H1 (cell line): ENCODE measurements around the gene MCTS1. TPM values are rescaled to one million over a fixed set of nuclear protein-coding genes. Genes with fewer than 3 reads are reported as not detected.

Experiments
- CTCF ChIA-PET: fragments of 300-600 bp; sonication (Branson Sonifier 250); formaldehyde crosslinking; loops from one replicate; lab custom pipeline; 2021; ENCODE audit not compliant: partially characterized antibody; lab: Charles Lee
- POLR2A ChIA-PET: fragments of 300-600 bp; sonication (Branson Sonifier 250); formaldehyde crosslinking; loops from one replicate; lab custom pipeline; 2021; ENCODE audit warnings: inconsistent platforms; ENCODE audit not compliant: partially characterized antibody; lab: Charles Lee
- DNase-seq, 2 experiments: peaks; one replicate each; pipeline versions ENCODE4 v3.0.0 to v3.0.0-alpha.2; 2010 to 2022; ENCODE audit warnings: low spot score in 2 of 2, low read depth in 1 of 2, mixed read lengths in 1 of 2
- FAIRE-seq: peaks from 2 replicates; lab custom pipeline; 2011; peaks lifted over from hg19 to GRCh38; lab: Jason Lieb, UNC
- H2AFZ ChIP-seq: 2 replicates; pipeline ENCODE4 v1.8.1; 2012; ENCODE audit warnings: low read length, inconsistent platforms
- H2AK5ac ChIP-seq: 2 replicates; pipeline ENCODE4 v1.6.1; 2013; ENCODE audit warnings: low read depth, low read length
- H2BK120ac ChIP-seq: replicated peaks from 2 replicates; pipeline ENCODE3; 2013; ENCODE audit warnings: low read depth, low read length, inconsistent platforms
- H2BK12ac ChIP-seq: 2 replicates; pipeline ENCODE4 v1.6.1; 2013; ENCODE audit warnings: low read depth, low read length
- H2BK15ac ChIP-seq: 2 replicates; pipeline ENCODE4 v1.6.1; 2013; ENCODE audit warnings: low read length
- H2BK20ac ChIP-seq: 2 replicates; pipeline ENCODE4 v1.6.1; 2013; ENCODE audit warnings: low read length
- H2BK5ac ChIP-seq: 2 replicates; pipeline ENCODE4 v1.6.1; 2013; ENCODE audit warnings: low read depth, low read length
- H3K14ac ChIP-seq: 2 replicates; pipeline ENCODE4 v1.6.1; 2013; ENCODE audit warnings: inconsistent platforms; ENCODE audit not compliant: insufficient read length
- H3K18ac ChIP-seq: 2 replicates; pipeline ENCODE4 v1.6.1; 2013; ENCODE audit warnings: low read length; ENCODE audit errors: extremely low read depth
- H3K23ac ChIP-seq: 2 replicates; pipeline ENCODE4 v1.6.1; 2013; ENCODE audit warnings: inconsistent platforms; ENCODE audit not compliant: insufficient read length
- H3K23me2 ChIP-seq: 2 replicates; pipeline ENCODE4 v1.6.1; 2013; ENCODE audit warnings: low read depth, low read length
- H3K27ac ChIP-seq: 2 replicates; pipeline ENCODE4 v1.6.1; 2011; ENCODE audit warnings: low read depth, low read length, inconsistent platforms
- H3K27me3 ChIP-seq, 4 experiments: replicated peaks in 1 of 4; 1 replicate in 1 of 4; 2 replicates in 3 of 4; pipeline versions ENCODE4 v1.6.1 to v1.8.1; 2011 to 2013; ENCODE audit warnings: low read length in 3 of 4, mild to moderate bottlenecking in 3 of 4, inconsistent platforms in 2 of 4, mixed read lengths in 2 of 4, moderate library complexity in 1 of 4; ENCODE audit not compliant: control insufficient read depth in 3 of 4, insufficient read depth in 3 of 4; ENCODE audit errors: extremely low read depth in 1 of 4
- H3K36me3 ChIP-seq, 4 experiments: 2 replicates each; pipeline versions ENCODE4 v1.6.1 to v1.8.1; 2011 to 2013; ENCODE audit warnings: mild to moderate bottlenecking in 4 of 4, low read length in 3 of 4, moderate library complexity in 2 of 4, control low read depth in 1 of 4, inconsistent platforms in 1 of 4; ENCODE audit not compliant: insufficient read depth in 4 of 4, control insufficient read depth in 2 of 4
- H3K4ac ChIP-seq: replicated peaks from 2 replicates; pipeline ENCODE3; 2013; ENCODE audit warnings: low read length, low read depth, mixed read lengths, inconsistent platforms; ENCODE audit not compliant: insufficient read length
- H3K4me1 ChIP-seq, 4 experiments: replicated peaks in 1 of 4; 1 replicate in 1 of 4; 2 replicates in 3 of 4; pipeline versions ENCODE4 v1.6.1 to v1.8.1; 2011 to 2013; ENCODE audit warnings: low read length in 3 of 4, inconsistent platforms in 2 of 4, mixed read lengths in 1 of 4; ENCODE audit not compliant: insufficient read depth in 4 of 4, control insufficient read depth in 3 of 4
- H3K4me2 ChIP-seq, 2 experiments: 2 replicates each; pipeline versions ENCODE4 v1.6.1 to v1.8.1; 2011 to 2013; ENCODE audit warnings: low read depth in 2 of 2, low read length in 2 of 2, control low read depth in 1 of 2, inconsistent platforms in 1 of 2, mild to moderate bottlenecking in 1 of 2; ENCODE audit not compliant: insufficient read depth in 1 of 2
- H3K4me3 ChIP-seq, 4 experiments: fragments of 200-600, 300-600 bp in 1 of 4; sonication (generic), shearing (Covaris generic), sonication (Bioruptor Twin) in 1 of 4; 2 replicates each; pipeline versions ENCODE4 v1.5.1 to v1.8.1; 2011 to 2016; ENCODE audit warnings: low read length in 4 of 4, low read depth in 3 of 4, control low read depth in 2 of 4, inconsistent platforms in 2 of 4, mild to moderate bottlenecking in 2 of 4, mixed read lengths in 1 of 4, moderate library complexity in 1 of 4; ENCODE audit not compliant: insufficient read depth in 2 of 4; ENCODE audit errors: extremely low read depth in 1 of 4
- H3K56ac ChIP-seq: replicated peaks from 2 replicates; pipeline ENCODE3; 2013; ENCODE audit warnings: low read depth, mild to moderate bottlenecking, mixed read lengths, low read length, inconsistent platforms; ENCODE audit not compliant: insufficient read length
- H3K79me1 ChIP-seq: 2 replicates; pipeline ENCODE4 v1.6.1; 2013; ENCODE audit warnings: low read depth, low read length, control low read depth
- H3K79me2 ChIP-seq, 2 experiments: 2 replicates each; pipeline versions ENCODE4 v1.6.1 to v1.8.1; 2012 to 2013; ENCODE audit warnings: low read length in 2 of 2, mild to moderate bottlenecking in 2 of 2, inconsistent platforms in 1 of 2; ENCODE audit not compliant: insufficient read depth in 2 of 2, control insufficient read depth in 1 of 2
- H3K9ac ChIP-seq, 4 experiments: replicated peaks in 1 of 4; 1 replicate in 1 of 4; 2 replicates in 3 of 4; pipeline versions ENCODE4 v1.6.1 to v1.8.1; 2011 to 2013; ENCODE audit warnings: low read depth in 3 of 4, low read length in 3 of 4, control low read depth in 2 of 4, mild to moderate bottlenecking in 2 of 4, moderate library complexity in 2 of 4, inconsistent platforms in 1 of 4; ENCODE audit errors: extremely low read depth in 1 of 4
- H3K9me3 ChIP-seq, 2 experiments: 2 replicates each; pipeline versions ENCODE4 v1.6.1 to v1.8.1; 2012 to 2013; ENCODE audit warnings: mild to moderate bottlenecking in 2 of 2, moderate library complexity in 2 of 2, control low read depth in 1 of 2, inconsistent platforms in 1 of 2, low read depth in 1 of 2, low read length in 1 of 2, mixed read lengths in 1 of 2; ENCODE audit not compliant: insufficient read depth in 2 of 2
- H4K20me1 ChIP-seq, 2 experiments: replicated peaks in 1 of 2; 2 replicates each; pipeline versions ENCODE3 to v1.8.1; 2011 to 2013; ENCODE audit warnings: inconsistent platforms in 2 of 2, low read length in 2 of 2, mild to moderate bottlenecking in 1 of 2; ENCODE audit not compliant: insufficient read depth in 2 of 2, control insufficient read depth in 1 of 2
- H4K5ac ChIP-seq: 2 replicates; pipeline ENCODE4 v1.6.1; 2013; ENCODE audit warnings: low read length, low read depth, mixed read lengths, inconsistent platforms; ENCODE audit not compliant: insufficient read length
- H4K8ac ChIP-seq: 2 replicates; pipeline ENCODE4 v1.8.0; 2013; ENCODE audit warnings: mild to moderate bottlenecking, moderate library complexity, low read length, inconsistent platforms; ENCODE audit not compliant: insufficient read depth; ENCODE audit errors: extremely low read depth
- H4K91ac ChIP-seq: replicated peaks from 2 replicates; pipeline ENCODE3; 2013; ENCODE audit warnings: low read length, mixed read lengths, inconsistent platforms; ENCODE audit not compliant: insufficient read length
- BACH1 ChIP-seq: IDR thresholded peaks from 2 replicates; pipeline ENCODE4 v1.6.1; 2012; ENCODE audit warnings: low read length, improper control_type of control experiment
- CBX8 ChIP-seq: fragments of 300-800, 300-1000 bp; sonication (generic); IDR thresholded peaks from 2 replicates; pipeline ENCODE4 v1.7.1; 2016; ENCODE audit warnings: low read depth, low read length, borderline replicate concordance
- FOSL1 ChIP-seq: IDR thresholded peaks from 2 replicates; pipeline ENCODE4 v1.6.1; 2011; ENCODE audit warnings: mild to moderate bottlenecking, low read depth, low read length, moderate library complexity; ENCODE audit not compliant: insufficient read depth
- KDM4A ChIP-seq: IDR thresholded peaks from one replicate; pipeline ENCODE4 v1.7.1; 2012; ENCODE audit warnings: low read depth, mild to moderate bottlenecking, moderate library complexity, low read length, inconsistent platforms; ENCODE audit not compliant: severe bottlenecking
- MAFK ChIP-seq: IDR thresholded peaks from 2 replicates; pipeline ENCODE4 v1.6.1; 2012; ENCODE audit warnings: low read depth, mild to moderate bottlenecking, improper control_type of control experiment, low read length
- SAP30 ChIP-seq: fragments of 300-600 bp; sonication (generic); IDR thresholded peaks from 2 replicates; pipeline ENCODE4 v1.7.1; 2012; ENCODE audit warnings: low read length, moderate library complexity, mild to moderate bottlenecking, inconsistent platforms; ENCODE audit not compliant: insufficient read depth, insufficient replicate concordance
- WGBS, 2 experiments: shearing (Covaris generic) in 1 of 2; methylation state at CpG; one replicate each; pipeline versions ENCODE4 v1.1.6 to v1.1.7; 2013 to 2015; ENCODE audit warnings: low lambda C conversion rate in 2 of 2, mixed read lengths in 2 of 2, inconsistent platforms in 1 of 2, low coverage in 1 of 2, missing lambda C conversion rate in 1 of 2; ENCODE audit not compliant: insufficient replicate concordance in 2 of 2, insufficient coverage in 1 of 2, insufficient read length in 1 of 2; ENCODE audit errors: extremely low coverage in 1 of 2, missing lambda C conversion rate in 1 of 2; 5-methylcytosine and 5-hydroxymethylcytosine counted together
- polyA plus RNA-seq, 7 experiments: library from polyadenylated mRNA; depleted of rRNA in 3 of 7; stranded (reverse) in 5 of 7; unstranded in 2 of 7; fragments of >200 nt in 5 of 7; fragments of 200-250 nt in 2 of 7; gene quantifications; 1 replicate in 5 of 7; 2 replicates in 1 of 7; 4 replicates in 1 of 7; pipeline versions ENCODE4 v1.2.1 to v1.2.3, GENCODE V29; 2011 to 2013; ENCODE audit warnings: missing spikeins in 2 of 7, mixed read lengths in 2 of 7
- total RNA-seq: library from RNA; stranded (reverse); fragmentation: NEBNext Ultra II Directional; extraction: Animal tissue kit (Norgen Biotek cat#: 25700); gene quantifications from 2 replicates; pipeline ENCODE4 v1.2.1, GENCODE V29; 2021

MCTS1 gene
- total and polyA plus RNA-seq, 2 of the 8 experiments (the other 6 are each of a cell fraction or from before 2014, with no cell fraction given): 19.2 to 31.6 TPM

- no peaks in the 10 kb centered on the region for H3K23me2 ChIP-seq
- DNase-seq: no peak
- H3K27ac ChIP-seq: no peak overlapping the region
- WGBS, 2 experiments: 92% methylated on average over 2 of the region's 2 CpGs; no CpG with 5 or more reads in 1 of the 2 experiments
- H3K79me1 ChIP-seq: no peaks in the 10 kb centered on the region
- H3K14ac ChIP-seq: no peak overlapping the region
- no peaks in the 10 kb centered on the region for H3K27me3 ChIP-seq
- no peak overlapping the region for H3K4me3 ChIP-seq
- H2BK20ac ChIP-seq: no peak overlapping the region
- H3K9me3 ChIP-seq: no peaks in the 10 kb centered on the region
- no peak overlapping the region for H4K8ac ChIP-seq
- H4K20me1 ChIP-seq: no peaks in the 10 kb centered on the region
- H3K79me2 ChIP-seq: no peaks in the 10 kb centered on the region
- H2AFZ ChIP-seq: no peak overlapping the region
- H3K4ac ChIP-seq: no peak overlapping the region
- H3K56ac ChIP-seq: no peak overlapping the region
- H3K9ac ChIP-seq: no peak overlapping the region
- POLR2A ChIA-PET: no interaction called here
- H4K5ac ChIP-seq: no peak overlapping the region
- CTCF ChIA-PET: interaction anchor here (1.1 kb wide), 1 partner anchor 78 kb away, joined by 4 read pairs; no protein-coding TSS in a partner anchor
- no peak for FAIRE-seq
- H3K23ac ChIP-seq: no peak overlapping the region
- H2AK5ac ChIP-seq: no peak overlapping the region
- no peak overlapping the region for H2BK12ac ChIP-seq
- no peak overlapping the region for H2BK15ac ChIP-seq
- H3K4me1 ChIP-seq: no peaks in the 10 kb centered on the region
- H2BK120ac ChIP-seq: no peak overlapping the region
- no peak overlapping the region for H2BK5ac ChIP-seq
- H3K4me2 ChIP-seq: no peak overlapping the region
- no peaks in the 10 kb centered on the region for H3K36me3 ChIP-seq
- no peak overlapping the region for H3K18ac ChIP-seq
- no peak for TF ChIP-seq CBX8
- TF ChIP-seq FOSL1: no peak
- no peak for TF ChIP-seq MAFK
- TF ChIP-seq KDM4A: no peak
- no peak for TF ChIP-seq BACH1
- no peak for TF ChIP-seq SAP30
- no peak overlapping the region for H4K91ac ChIP-seq
Observed at GRCh38 chrX:120585702-120586101, 18.2 kb upstream of the MCTS1 start.
